Measurements from ENCODE around the gene SLC38A4. TPM values are rescaled to one million over a fixed set of nuclear protein-coding genes. Genes with fewer than 3 reads are reported as not detected.

SLC38A4 gene
- total and polyA plus RNA-seq, 2 of the 8 experiments (the other 6 are each of a cell fraction or from before 2014, with no cell fraction given), result 6.7 to 15.4 TPM

GRCh38 chr12:46792925-46793324 is 32.9 kb downstream of the SLC38A4 start (continued):
- TF ChIP-seq CREB1 (IDR thresholded peaks at IDR 0.05) (no peak), RFX5 (IDR thresholded peaks at IDR 0.05; ENCODE audit: borderline replicate concordance, low read depth, low read length) (no peak)
- TF ChIP-seq, protein P1, sequence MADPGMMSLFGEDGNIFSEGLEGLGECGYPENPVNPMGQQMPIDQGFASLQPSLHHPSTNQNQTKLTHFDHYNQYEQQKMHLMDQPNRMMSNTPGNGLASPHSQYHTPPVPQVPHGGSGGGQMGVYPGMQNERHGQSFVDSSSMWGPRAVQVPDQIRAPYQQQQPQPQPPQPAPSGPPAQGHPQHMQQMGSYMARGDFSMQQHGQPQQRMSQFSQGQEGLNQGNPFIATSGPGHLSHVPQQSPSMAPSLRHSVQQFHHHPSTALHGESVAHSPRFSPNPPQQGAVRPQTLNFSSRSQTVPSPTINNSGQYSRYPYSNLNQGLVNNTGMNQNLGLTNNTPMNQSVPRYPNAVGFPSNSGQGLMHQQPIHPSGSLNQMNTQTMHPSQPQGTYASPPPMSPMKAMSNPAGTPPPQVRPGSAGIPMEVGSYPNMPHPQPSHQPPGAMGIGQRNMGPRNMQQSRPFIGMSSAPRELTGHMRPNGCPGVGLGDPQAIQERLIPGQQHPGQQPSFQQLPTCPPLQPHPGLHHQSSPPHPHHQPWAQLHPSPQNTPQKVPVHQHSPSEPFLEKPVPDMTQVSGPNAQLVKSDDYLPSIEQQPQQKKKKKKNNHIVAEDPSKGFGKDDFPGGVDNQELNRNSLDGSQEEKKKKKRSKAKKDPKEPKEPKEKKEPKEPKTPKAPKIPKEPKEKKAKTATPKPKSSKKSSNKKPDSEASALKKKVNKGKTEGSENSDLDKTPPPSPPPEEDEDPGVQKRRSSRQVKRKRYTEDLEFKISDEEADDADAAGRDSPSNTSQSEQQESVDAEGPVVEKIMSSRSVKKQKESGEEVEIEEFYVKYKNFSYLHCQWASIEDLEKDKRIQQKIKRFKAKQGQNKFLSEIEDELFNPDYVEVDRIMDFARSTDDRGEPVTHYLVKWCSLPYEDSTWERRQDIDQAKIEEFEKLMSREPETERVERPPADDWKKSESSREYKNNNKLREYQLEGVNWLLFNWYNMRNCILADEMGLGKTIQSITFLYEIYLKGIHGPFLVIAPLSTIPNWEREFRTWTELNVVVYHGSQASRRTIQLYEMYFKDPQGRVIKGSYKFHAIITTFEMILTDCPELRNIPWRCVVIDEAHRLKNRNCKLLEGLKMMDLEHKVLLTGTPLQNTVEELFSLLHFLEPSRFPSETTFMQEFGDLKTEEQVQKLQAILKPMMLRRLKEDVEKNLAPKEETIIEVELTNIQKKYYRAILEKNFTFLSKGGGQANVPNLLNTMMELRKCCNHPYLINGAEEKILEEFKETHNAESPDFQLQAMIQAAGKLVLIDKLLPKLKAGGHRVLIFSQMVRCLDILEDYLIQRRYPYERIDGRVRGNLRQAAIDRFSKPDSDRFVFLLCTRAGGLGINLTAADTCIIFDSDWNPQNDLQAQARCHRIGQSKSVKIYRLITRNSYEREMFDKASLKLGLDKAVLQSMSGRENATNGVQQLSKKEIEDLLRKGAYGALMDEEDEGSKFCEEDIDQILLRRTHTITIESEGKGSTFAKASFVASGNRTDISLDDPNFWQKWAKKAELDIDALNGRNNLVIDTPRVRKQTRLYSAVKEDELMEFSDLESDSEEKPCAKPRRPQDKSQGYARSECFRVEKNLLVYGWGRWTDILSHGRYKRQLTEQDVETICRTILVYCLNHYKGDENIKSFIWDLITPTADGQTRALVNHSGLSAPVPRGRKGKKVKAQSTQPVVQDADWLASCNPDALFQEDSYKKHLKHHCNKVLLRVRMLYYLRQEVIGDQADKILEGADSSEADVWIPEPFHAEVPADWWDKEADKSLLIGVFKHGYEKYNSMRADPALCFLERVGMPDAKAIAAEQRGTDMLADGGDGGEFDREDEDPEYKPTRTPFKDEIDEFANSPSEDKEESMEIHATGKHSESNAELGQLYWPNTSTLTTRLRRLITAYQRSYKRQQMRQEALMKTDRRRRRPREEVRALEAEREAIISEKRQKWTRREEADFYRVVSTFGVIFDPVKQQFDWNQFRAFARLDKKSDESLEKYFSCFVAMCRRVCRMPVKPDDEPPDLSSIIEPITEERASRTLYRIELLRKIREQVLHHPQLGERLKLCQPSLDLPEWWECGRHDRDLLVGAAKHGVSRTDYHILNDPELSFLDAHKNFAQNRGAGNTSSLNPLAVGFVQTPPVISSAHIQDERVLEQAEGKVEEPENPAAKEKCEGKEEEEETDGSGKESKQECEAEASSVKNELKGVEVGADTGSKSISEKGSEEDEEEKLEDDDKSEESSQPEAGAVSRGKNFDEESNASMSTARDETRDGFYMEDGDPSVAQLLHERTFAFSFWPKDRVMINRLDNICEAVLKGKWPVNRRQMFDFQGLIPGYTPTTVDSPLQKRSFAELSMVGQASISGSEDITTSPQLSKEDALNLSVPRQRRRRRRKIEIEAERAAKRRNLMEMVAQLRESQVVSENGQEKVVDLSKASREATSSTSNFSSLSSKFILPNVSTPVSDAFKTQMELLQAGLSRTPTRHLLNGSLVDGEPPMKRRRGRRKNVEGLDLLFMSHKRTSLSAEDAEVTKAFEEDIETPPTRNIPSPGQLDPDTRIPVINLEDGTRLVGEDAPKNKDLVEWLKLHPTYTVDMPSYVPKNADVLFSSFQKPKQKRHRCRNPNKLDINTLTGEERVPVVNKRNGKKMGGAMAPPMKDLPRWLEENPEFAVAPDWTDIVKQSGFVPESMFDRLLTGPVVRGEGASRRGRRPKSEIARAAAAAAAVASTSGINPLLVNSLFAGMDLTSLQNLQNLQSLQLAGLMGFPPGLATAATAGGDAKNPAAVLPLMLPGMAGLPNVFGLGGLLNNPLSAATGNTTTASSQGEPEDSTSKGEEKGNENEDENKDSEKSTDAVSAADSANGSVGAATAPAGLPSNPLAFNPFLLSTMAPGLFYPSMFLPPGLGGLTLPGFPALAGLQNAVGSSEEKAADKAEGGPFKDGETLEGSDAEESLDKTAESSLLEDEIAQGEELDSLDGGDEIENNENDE (IDR thresholded peaks at IDR 0.05; ENCODE audit: insufficient replicate concordance, low read length), result no peak
